HG03025 (cell line): ENCODE results near the gene NT5C.

Source experiments
- ATAC-seq: cut with Tn5 transposase; IDR thresholded peaks from one replicate; pipeline ENCODE4 v1.9.1; 2021; ENCODE audit warnings: mild to moderate bottlenecking, moderate library complexity; ENCODE audit not compliant: unreplicated experiment, low FRiP score

The NT5C gene

DNA sequence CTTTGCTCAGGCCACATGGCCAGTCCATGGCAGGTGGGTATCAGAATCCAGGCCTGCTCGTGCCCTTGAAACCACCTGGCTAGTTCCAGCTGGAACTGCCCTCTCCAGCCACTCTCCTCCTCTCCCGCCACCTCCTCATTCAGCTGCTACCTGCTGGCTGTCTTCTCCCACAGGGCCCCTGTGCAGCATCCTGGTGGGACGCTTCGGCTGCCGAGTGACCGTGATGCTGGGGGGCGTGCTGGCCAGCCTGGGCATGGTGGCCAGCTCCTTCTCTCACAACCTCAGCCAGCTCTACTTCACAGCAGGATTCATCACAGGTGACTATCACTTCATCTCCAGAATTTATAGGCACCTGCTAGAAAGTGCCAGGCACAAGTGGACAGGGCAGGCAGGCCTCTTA is 33.7 kb downstream of the NT5C start:
- no peak for ATAC-seq

DNA sequence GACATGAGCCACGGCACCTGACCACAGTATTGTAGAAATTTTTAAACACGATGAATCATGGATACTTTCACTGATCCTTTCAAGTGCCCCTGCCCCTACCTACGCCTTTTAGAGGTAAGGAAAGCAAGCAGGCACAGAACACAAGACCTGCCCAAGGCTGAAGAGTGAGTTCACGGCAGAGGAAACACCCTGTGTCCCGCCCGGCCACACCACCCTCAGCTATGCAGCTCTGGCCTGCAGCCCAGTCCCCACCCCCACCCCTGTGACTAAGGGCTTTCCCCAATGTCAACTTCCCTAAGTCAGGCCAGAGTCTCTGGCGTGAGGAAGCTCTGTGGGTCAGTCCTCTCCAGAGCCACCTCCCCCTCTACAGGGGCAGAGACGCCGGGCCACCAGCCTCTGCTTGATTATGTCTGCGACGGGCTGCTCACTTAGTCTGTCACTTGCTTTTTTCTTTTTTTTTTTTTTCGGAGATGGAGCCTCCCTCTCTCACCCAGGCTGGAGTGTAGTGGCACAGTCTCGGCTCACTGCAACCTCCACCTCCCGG is 35.4 kb downstream of the NT5C start:
- ATAC-seq = no peak

DNA sequence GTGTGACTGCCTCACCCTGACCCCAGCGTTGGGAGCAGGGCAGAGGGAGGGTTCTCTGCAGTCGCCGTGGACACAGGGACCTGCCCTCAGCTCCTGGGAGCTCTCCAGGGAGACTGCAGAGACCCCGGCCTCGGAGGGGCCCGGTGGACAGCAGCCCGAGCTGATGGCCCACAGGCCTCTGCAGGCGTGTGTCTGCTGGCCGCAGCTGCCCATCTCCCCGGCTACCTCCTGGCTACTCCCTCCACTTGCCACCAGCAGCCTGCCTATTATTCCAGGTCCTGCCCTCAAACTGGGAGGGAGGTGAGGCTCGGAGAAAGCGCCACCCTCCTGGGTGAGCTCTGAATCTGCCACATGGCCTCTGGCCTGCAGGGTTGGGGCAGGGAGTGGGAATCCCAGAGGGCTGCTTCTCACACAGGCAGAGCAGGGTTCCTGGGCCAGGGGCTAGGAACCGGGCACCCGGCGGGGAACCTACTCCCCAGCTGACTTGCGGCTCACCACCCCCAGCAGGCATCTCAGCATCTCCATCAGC is 36.6 kb downstream of the NT5C start:
- no peak for ATAC-seq

DNA sequence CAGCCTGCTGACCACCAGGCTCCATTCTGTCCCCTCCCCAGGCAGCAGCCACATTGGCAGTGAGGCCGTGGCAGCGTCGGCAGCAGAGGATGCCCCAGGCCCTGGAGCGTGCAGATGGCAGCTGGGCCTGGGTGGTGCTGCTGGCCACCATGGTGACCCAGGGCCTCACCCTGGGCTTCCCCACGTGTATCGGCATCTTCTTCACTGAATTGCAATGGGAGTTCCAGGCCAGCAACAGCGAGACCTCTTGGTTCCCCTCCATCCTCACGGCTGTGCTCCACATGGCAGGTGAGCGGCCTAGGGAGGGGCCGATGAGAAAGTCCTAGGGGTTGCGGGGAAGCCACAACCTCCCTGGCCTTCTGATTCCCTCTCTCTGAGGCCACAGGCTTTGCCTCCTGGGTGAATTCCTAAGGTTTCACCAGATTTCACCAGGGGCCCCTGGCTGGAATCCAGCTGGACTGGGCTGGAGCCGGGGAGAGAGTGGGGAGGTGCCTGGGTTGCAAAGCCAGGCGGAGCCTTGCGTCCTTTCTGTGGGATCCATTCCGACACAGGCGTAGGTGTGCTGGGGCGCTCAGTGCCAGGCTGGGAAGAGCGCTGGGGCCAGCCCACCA is 37.9 kb downstream of the NT5C start:
- ATAC-seq = no peak

DNA sequence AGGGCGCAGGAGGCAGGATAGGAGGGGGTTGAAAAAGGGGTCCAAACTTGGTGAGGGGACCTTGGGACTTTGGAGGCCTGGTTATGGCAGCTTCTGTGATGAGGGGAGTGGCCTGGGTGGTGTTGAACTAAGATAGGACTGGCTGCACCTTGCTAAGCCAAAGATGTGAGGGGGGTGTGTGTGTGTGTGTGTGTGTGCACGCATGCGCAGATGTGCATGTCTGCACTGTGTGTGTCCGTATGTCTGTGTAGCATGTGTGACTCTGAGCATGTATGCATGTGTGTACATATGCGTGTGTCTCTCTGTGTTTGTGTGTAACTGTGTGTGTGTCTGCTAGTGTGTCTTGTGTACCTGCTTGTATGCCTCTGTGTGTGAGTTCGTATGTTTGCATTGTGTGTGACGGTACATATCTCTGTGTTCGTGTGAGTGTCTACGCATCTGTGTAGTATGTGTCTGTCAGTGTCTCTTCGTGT is 39.7 kb downstream of the NT5C start:
- no peak for ATAC-seq

DNA sequence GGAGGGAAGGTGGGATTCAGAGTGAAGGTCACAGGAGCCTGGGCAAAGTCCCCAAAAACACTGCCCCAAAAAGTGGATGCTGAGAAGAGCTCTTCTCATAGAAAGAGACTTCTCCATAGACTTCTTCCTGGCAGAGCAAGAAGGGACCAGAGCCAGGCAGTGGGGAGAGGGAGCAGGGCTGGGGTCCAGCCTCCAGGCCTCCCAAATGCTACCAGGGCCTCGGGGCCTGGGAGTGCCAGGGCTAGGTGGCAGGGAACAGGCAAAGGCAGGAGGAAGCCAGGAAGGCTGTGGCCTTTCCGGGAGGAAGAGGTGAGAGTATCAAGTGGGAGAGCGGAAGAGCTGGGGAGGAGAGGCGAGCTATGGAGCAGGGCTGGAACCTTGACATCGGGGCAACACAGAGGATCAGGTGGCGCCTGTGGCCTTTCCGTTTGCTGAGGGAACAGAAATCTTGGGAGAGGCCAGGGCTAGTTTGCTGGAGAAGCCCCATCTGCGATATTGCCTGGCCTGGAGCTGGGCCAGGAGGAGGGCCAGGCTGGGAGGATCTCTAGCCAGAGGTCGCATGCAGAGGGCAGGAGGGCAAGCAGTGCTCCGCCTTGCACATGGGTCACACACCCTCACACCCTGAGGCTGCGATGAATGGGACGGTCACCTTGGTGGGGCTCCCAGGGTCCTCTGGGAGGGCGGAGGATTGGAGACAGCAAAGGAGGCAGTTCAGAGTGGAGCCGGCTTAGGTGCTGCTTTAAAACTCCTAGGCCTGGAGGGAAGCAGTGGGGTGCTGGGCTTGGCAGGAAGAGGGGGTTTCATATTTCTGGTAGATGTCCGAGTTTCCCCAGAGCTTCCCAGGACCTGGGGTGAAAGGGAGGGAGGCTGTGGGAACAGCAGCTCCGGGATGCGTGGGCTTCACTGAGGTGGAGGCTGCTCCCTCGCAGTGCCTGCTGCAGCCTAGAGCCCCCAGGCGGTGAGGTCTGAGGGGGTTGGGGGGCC is 40.4 kb downstream of the NT5C start:
- ATAC-seq = no peak

DNA sequence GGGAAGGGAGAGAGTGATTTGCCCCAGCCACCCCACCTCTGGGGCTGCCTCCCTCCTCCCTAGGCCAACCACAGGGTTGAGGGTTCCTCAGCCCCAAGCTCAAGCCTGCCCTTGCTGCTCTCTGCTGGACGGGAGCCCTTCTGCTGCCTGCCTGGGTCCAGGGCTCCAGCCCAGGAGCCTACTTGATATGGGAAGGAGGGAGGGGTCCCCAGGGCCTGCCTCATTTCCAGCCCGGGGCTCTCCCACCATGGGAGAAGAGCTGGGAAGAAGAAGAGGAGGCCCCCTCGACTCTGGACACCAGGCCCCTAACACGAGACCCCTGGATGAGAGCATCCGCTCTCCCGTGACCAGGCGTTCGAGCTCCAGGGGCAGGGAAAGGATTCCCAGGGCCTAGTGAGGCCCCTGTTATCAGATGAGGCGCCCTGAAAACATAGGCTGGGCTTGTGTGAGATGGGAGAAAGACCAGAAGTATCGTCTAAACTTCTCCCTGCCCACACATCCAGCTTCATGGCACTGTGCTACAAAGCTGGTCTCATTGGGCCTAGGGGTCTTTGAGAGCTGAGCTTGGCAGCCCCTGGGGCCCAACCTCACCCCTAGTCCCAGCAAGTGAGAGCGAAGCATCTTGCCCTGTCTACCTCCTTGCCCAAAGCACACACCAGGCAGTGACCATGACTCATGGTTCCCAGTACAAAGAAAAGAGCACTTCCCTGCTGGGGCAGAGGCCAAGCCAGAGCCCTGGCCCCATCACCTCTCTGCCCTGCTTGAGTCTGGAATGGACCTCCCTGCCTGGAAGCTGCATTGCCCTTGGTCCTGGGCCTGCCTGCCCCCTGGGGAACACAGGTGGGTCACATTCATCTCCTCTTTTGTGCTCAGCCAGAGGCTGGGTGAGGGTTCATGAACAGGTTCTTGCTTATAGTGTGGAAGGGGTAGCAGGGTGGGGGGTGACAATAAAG is 42.8 kb downstream of the NT5C start:
- ATAC-seq = no peak

DNA sequence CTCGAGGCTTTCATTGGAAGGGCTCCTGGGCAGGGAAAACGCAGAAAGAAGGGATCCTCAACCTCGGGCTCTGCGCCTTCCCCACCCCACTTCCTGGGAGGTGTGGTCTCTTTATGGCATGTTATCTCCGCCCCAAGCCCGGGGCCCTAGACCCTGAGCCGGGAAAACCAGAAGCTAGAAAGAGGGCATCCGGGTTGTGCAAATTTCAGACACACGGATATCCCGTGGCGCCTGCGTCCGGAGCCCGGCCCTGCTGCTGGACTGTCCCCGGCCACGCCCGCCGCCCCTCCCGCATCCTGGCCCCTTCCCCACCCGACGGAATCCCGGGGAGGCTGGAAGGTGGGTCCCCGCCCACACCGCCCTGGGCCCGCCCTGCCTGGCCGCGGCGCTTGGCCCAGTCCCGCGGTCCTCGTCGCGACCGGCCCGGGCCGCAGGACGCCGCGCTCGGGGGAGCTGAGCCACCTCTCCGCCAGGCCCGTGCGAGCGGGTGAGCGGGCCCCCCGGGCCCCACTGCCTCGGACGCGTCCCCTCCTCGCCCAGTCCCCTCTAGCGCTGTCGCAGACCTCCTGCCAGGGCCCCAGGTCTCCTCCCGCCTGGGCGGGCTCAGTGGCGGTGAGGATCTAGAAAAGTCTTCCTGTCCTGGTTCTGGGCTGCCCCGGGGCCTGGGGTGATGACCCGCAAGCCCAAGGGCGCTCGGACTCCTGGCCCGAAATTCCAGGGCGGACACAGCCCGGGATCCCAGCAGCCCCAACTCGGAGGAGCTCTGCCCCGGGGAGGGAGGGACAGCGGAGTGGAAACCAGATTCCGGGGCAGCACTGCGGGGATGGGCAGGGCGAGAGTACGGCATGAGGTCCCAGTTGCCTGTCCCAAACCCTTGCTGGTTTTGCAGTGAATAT is 43.7 kb downstream of the NT5C start, which contains the start of gene SLC16A5:
SLC16A5 (plus strand) TSS at position 397 of the 896 bp plus-strand sequence. CDS start 5,683 bp downstream, outside the sequence.
- no peak for ATAC-seq

DNA sequence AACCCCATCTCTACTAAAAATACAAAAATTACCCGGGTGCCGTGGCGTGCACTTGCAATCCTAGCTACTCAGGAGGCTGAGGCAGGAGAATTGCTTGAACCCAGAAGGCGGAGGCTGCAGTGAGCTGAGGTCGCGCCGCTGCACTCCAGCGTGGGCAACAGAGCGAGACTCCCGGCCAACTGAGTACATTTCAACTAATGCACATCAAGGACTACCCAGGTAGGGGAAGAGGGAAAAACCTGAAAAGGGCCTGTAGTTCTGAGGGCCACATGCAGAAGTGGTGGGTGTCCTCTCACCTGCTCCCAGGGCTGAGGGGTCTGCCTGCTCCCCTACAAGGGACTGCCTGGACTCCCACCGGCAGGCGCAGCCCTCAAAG is 44.4 kb downstream of the NT5C start:
- no peak for ATAC-seq

DNA sequence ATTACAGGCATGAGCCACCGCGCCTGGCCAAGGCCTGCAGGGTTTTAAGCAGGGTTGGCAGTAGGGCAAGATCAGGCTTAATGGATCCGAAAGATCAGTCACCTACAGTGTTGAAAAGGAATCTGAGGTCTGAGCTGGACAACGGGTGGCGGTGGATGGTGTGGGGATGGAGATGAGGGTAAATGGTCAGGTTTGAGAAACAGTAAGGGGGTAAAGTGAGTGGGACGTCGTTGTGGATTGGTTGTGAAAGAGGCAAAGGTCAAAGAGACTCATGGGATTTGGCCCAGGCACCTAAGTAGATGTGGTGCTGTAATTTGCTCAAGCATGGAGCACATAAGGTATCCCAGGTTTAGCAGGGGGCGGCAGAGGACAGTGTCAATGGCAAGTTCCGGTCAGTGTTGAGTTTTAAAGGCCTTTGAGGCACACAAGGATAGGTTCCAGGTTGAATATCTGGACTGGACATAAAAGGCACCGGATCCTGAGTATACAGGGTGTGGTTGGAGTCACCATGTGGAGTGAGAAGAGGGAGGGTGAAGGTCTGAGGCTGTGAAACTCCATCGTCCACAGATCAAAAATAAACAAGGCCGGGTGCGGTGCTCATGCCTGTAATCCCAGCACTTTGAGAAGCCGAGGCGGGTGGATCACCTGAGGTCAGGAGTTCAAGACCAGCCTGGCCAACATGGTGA is 44.9 kb downstream of the NT5C start:
- no peak for ATAC-seq

DNA sequence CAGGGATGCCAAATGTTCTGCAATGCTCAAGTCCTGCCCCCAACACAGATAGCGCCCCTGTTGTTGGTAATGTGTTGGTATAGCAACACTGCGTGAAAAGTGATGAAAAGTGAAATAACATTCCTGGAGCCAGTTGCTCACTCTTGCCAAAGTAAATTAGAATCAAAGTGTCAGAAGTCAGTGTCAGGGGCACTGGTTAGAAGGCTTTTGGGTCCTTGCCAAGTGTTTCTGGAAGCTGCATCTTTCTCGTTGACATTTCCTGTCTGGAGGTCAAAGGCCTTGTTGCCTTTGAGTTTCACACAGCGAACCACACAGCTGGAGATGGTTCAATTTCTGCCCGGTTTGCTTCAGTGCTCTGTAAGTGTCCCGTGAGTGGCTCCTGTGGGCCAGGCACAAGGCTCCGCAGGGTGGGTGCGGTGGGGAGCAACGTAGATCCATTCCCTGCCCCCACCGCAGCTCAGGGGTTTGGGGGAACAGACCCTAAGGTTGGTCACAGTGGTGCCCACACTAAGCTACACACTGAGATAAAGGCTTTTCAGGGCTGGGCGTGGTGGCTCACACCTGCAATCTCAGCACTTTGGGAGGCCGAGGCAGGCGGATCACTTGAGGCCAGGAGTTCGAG is 47.4 kb downstream of the NT5C start:
- ATAC-seq = no peak

DNA sequence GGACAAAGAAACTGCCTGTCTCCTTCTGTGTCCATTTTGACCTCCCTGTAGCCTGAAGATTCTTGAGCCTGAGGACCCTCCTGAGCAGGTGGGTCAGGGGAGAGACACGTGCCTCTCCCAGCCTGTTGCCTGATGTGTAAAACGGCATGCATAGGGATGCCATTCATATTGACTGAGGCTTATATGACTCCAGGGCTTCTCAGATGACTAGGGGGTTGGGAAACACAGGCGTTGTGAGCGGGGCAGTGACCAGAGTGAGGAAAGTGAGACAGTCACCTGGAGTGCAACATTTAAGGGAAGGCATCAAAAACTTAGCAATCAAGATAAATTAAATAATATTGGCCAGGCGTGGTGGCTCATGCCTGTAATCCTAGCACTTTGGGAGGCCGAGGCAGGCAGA is 48.9 kb downstream of the NT5C start:
- no peak for ATAC-seq

DNA sequence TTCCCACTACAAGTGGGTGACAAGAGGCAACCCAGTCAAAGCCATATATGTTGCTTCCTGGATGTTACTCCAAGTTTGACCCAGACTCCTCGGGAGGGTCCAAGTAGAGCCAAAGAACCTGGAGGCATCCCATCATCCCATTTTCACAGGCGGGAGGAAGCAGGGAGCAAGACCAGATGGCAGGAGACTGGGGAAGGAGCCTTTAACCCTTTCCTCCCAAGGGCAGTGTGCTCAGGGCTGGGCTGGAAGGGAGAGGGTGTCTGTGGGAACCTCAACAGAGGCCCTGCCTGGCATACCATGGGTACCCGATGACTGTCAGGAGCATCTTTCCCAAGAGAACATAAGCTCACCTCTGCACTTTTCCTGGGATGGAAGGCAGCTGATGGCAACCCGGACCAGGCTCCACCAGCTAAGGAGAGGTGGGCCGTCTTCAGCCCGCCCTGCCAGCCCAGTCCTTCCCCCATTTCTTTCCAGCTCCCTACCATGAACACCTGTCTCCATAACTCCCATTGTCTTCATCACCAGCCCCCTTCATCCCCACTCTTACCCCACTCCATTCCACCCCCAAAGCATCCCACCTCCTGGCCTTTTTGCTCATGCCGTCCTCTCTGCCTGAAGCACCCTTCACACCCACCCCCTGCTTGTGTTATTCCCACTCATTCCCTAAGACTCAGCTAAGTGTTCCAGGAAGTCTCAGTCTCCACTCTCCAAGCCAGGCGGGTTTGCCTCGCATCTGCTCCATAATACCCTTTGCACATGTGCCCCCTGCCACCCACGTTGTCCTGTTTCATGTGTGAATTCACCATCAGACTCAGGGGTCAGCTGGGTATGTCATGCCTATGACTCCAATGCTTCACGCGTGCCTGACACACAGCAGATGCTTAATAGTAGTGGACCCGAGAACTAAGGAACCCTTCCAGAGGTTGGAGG is 49.7 kb downstream of the NT5C start:
- ATAC-seq = no peak
